ENCODE data around the gene TAMM41.

DNA sequence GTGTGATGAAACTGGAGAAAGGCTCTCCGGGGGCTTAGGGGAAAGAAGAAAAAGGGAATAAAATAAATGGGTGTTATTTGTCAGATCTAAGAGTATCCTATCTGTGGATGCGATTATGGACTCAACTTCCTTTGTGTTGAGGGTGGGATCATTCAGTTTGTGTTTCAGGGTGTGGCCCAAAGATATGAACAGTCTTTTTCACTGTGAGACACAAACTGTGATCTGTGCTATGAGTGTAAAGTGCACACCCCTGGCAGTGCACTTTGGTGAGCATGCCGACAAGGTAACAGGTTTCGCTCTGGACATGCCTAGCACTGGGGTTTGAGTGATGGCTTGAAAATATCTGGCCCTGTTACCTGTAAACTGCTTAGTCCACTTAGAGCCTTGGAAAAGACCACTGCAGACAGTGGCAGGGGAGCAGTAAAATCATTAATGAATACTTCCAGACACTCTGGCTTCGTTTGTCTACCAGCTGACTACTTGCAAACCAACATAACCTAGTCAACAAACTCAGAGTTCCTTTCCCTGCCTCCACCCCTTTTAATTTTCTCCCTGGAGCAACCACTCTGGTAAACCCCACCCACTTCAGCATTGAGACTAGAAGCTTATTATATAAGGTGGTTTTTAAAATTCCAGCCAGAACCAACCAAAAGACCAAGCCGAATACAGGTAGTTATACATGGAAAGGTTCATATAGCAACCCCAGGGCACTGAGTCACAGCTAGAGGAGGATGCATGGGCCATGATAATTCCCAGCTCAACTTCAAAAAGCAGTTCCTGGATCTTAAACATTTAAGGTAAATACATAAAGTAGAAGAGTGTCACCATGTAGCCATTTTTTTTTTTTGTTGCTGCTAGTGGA, 55.1 kb downstream of the TAMM41 start:
- TF ChIP-seq, protein P1, sequence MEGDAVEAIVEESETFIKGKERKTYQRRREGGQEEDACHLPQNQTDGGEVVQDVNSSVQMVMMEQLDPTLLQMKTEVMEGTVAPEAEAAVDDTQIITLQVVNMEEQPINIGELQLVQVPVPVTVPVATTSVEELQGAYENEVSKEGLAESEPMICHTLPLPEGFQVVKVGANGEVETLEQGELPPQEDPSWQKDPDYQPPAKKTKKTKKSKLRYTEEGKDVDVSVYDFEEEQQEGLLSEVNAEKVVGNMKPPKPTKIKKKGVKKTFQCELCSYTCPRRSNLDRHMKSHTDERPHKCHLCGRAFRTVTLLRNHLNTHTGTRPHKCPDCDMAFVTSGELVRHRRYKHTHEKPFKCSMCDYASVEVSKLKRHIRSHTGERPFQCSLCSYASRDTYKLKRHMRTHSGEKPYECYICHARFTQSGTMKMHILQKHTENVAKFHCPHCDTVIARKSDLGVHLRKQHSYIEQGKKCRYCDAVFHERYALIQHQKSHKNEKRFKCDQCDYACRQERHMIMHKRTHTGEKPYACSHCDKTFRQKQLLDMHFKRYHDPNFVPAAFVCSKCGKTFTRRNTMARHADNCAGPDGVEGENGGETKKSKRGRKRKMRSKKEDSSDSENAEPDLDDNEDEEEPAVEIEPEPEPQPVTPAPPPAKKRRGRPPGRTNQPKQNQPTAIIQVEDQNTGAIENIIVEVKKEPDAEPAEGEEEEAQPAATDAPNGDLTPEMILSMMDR (IDR thresholded peaks at IDR 0.05), result no peak
- TF ChIP-seq POLR2A (IDR thresholded peaks at IDR 0.05), result no peak
